DMS 273 treated with DMSO at 0.1 percent for 48 hours (cell line): ENCODE data around the gene RNF123.

ENCODE experiments used
- DNase-seq: peaks from one replicate; lab custom pipeline; 2025; lab: John Stamatoyannopoulos, UW

RNF123 gene

GRCh38 chr3:49750056-49750455, 60.7 kb downstream of the RNF123 start:
- DNase-seq, result no peak

- DNase-seq, result no peak
Observed at GRCh38 chr3:49751501-49751900, 62.1 kb downstream of the RNF123 start.

GRCh38 chr3:49754536-49754935, 65.2 kb downstream of the RNF123 start:
- no peak for DNase-seq

DNA sequence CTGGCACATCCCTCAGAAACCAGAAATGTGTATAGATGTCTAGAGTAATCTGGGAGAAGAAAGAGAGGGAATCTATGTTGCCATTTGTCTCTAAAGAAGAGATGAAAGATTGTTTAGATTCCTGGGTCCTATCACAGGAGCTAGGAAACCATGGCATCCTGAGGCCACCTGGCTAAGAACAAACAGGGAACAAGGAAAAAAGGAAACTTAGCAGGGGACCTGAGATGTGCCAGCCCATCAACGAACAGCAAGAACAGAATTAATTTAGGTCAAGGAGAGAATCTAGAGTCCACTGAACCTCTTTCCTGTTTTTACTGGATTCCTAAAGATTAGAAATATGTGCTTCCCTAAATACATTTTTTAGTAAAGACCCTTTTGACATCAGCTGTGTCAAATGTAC, 66.7 kb downstream of the RNF123 start:
- no peak for DNase-seq

DNA sequence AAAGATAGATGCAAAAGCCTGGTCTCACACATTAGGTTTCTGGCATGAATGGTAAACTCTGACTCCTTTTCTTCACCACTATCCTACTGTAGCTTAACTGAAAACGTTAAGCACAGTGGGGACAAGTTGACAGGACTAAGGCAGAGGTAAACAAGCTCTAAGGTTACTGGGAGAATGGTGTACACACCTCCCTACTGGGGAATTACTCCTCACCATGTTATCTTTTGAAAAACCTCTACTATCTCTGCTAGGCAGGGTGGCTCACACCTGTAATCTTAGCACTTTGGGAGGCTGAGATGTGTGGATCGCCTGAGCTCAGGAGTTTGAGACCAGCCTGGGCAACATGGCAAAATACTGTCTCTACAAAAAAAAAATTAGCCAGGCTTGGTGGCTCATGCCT, 67.8 kb downstream of the RNF123 start:
- DNase-seq, result no peak

DNA sequence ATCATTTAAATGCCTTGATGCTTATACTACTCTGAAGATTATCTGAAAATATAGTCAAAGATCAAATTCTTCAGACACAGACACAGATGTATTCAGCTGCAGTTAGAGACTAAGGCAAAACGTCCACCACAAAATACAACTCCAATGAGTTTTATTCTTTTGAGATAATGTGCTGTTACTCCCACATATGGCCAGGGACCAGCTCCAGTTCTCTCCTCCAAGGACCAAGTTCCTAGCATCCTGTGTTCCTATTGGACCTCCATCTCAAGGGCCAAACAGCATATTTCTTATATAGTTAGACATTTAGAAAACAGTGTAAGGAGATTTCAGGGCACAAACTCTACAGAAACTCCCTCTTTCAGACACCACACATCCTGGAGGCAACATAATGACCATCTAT, 69.9 kb downstream of the RNF123 start:
- DNase-seq, result no peak

- no peak for DNase-seq
Observed at GRCh38 chr3:49761661-49762060, 72.3 kb downstream of the RNF123 start.

DNA sequence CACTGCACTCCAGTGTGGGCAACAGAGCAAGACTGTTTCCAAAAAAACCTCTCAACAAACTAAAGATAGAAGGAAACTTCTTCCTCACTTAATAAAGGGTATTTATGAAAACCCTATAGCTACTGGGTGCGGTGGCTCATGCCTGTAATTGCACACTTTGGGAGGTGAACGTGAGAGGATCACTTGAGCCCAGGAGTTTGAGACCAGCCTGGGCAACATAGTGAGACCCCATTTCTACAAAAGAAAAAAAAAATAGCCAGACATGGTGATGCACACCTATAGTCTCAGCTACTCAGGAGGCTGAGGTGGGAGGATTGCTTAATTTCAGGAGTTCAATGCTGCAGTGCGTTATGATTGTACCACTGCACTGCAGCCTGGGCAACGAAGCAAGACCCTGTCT, 74.6 kb downstream of the RNF123 start:
- no peak for DNase-seq

DNA sequence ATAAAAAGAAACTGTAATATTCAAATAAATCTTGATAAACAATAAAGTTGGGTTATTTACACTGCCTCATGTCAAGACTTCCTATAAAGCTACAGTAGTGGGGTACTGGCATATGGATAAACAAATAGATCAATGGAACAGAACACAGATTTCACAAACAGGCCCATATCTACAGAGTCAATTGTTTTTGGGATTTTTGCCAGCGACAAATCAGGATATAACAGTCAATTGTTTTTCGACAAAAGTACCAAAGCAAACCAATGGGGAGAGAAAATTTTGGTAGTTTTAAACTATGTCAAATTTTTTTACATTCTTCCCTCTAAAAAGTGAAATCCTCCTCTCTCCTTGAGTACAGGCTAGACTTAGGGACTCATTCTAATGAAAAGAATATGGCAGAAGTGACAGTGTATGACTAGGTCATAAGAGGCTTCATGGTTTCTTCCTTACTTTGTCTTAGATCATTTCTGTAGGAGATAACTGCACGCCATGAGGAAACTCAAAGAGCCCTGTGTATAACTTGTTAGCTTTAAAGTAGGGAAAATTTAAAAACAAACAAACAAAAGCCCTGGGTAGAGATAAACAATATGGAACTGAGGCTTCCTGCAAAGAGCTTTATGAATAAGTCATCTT, 80.0 kb downstream of the RNF123 start:
- DNase-seq, result no peak

GRCh38 chr3:49769926-49770325, 80.6 kb downstream of the RNF123 start:
- DNase-seq, result no peak
